GM23248 (cell line): ENCODE data around the gene BAIAP2L2.

Experiments used
- EZH2 ChIP-seq: fragments of 200-600 bp; sonication (generic); IDR thresholded peaks from 2 replicates; pipeline ENCODE4 v1.6.1; 2018; ENCODE audit warnings: antibody characterized with exemption, mild to moderate bottlenecking; ENCODE audit not compliant: insufficient read depth, poor library complexity, severe bottlenecking
- EZH2phosphoT487 ChIP-seq: fragments of 200-600 bp; sonication (generic); IDR thresholded peaks from 2 replicates; pipeline ENCODE4 v1.6.1; 2018; ENCODE audit warnings: antibody characterized with exemption, moderate library complexity, mild to moderate bottlenecking, low read depth; ENCODE audit not compliant: insufficient read depth

DNA sequence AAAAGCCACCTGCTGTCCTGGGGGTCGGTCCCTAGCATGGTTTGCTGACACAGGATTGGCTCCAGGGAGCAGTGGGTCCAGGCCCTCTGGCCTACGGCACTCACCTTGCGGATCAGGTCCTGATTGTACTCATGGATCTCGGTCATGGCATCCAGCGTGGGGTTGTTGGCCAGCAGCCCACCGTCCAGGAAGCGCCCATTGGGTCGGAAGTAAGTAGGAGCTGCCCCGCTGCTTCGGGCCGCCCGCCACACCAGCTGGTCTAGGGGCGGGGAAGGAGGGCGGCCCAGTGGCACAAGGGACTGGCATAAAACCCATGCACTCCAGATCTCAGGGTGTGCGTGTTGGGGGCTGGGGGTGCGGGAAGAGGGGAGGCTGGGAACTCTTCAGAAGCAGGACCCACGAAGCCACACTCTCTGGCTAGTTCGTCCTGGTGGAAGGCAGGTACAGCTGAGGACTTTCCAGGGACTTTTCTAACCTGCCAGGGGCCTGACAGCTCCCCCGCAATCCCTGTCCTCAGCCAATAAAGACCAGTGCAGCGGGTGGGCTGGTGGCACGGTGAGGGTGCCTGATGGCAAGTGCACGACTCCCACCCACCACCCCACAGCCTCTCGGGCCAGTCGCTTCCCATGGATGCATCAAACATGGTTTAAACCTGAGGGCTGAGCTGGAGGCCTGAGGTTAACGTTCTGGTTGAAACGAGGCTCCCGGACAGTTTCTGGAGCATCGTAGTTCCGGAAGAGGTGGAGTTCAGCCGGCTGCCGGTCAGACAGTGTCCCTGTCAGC, 5.1 kb upstream of the BAIAP2L2 start:
- TF ChIP-seq EZH2 (no peak), EZH2phosphoT487 (no peak)
